Adrenal gland (tissue), 12 donors: Measurements from ENCODE around the gene MACROD2. TPM values are rescaled to one million over a fixed set of nuclear protein-coding genes. Genes with fewer than 3 reads are reported as not detected.
"Not testable (repeated sequence)": the region's sequence is repeated elsewhere in the genome, so short reads cannot be mapped to it uniquely, and the experiment has no call there.

Experiments
- DNase-seq, 7 donors: peaks; one replicate each; pipeline ENCODE4 v3.0.0-alpha.2; 2019 to 2020
- H3K27ac ChIP-seq, 5 donors: fragments of 200-600 bp; sonication (generic) in 4 of 5; 1 replicate in 3 of 5; 2 replicates in 2 of 5; pipeline versions ENCODE4 v1.5.1 to v1.8.0; 2016 to 2020; ENCODE audit warnings: mild to moderate bottlenecking in 1 of 5
- H3K27me3 ChIP-seq: fragments of 200-600 bp; 2 replicates; pipeline ENCODE4 v1.8.0; 2021
- H3K36me3 ChIP-seq, 2 donors: fragments of 200-600 bp; replicated peaks in 1 of 2; 1 replicate in 1 of 2; 2 replicates in 1 of 2; pipeline versions ENCODE4 v1.5.1 to v1.8.0; 2018 to 2022
- H3K4me1 ChIP-seq, 2 donors: fragments of 200-600 bp; replicated peaks in 1 of 2; 1 replicate in 1 of 2; 2 replicates in 1 of 2; pipeline versions ENCODE4 v1.5.1 to v1.8.0; 2018 to 2021
- H3K4me3 ChIP-seq, 4 donors: fragments of 200-600 bp; sonication (generic) in 3 of 4; one replicate each; pipeline ENCODE4 v1.5.1; 2016 to 2018
- H3K9me3 ChIP-seq, 3 donors: fragments of 200-600 bp; sonication (generic) in 1 of 3; replicated peaks in 1 of 3; 1 replicate in 2 of 3; 2 replicates in 1 of 3; pipeline versions ENCODE4 v1.5.1 to v1.8.0; 2016 to 2021
- CTCF ChIP-seq, 6 experiments: fragments of 450-650 bp in 4 of 6; fragments of 200-600 bp in 2 of 6; sonication (generic) in 1 of 6; IDR thresholded peaks; 1 replicate in 5 of 6; 2 replicates in 1 of 6; pipeline versions ENCODE4 v1.5.1 to v1.8.0; 2016 to 2021; ENCODE audit warnings: antibody characterized with exemption in 6 of 6, mild to moderate bottlenecking in 2 of 6, moderate library complexity in 1 of 6
- POLR2A ChIP-seq, 2 donors: fragments of 450-650 bp; IDR thresholded peaks; one replicate each; pipeline ENCODE4 v1.6.1; 2017; ENCODE audit warnings: antibody characterized with exemption in 2 of 2, mild to moderate bottlenecking in 2 of 2, moderate library complexity in 1 of 2
- WGBS, 4 donors: extraction: QIAGEN DNeasy Blood & Tissue Kit in 2 of 4; methylation state at CpG; one replicate each; pipeline versions ENCODE4 v1.1.5 to v1.1.7; 2013 to 2017; 5-methylcytosine and 5-hydroxymethylcytosine counted together
- intact Hi-C, 2 donors: fragments of 100-400 bp; cut with DNase I; formaldehyde crosslinking; loops; one replicate each; pipeline versions ENCODE4 v1.14.1 to v1.15.0; 2022 to 2023
- polyA plus RNA-seq, 3 donors: library from polyadenylated mRNA; stranded (reverse); fragments of 200-250 nt in 2 of 3; fragments of 350-450 nt in 1 of 3; fragmentation: Illumina TruSeq in 1 of 3; extraction: RNeasy Lipid Tissue Mini Kit (QIAGEN cat#74804) in 1 of 3; gene quantifications; one replicate each; pipeline ENCODE4 v1.2.3, GENCODE V29; 2013 to 2014
- total RNA-seq, 9 donors: library from RNA; depleted of rRNA in 4 of 9; stranded (reverse); fragments of >200 nt in 4 of 9; fragments of 120-200 nt in 1 of 9; fragmentation: NEBNext Ultra II Directional in 1 of 9; extraction: Animal tissue kit (Norgen Biotek cat#: 25700) in 1 of 9; gene quantifications; one replicate each; pipeline versions ENCODE4 v1.1.0 to v1.2.4, GENCODE V29; 2013 to 2023
- donor health status: healthy with polysubstance abuse.
- donor health status: Bipolar disorder and iron deficiency.
- donor health status: DM: yes; HTN: yes; CAD: no.
- donor health status: DM: no; HTN: no; CAD: no.
- donor health status: DM: no; HTN: no; CAD: no.
- donor health status: DM: yes; HTN: yes; CAD: no.

Gene MACROD2
- total and polyA plus RNA-seq, 12 donors: 1.1 to 21.2 (median 6.4) TPM

GRCh38 chr20:14036567-14036966 lies 41.3 kb downstream of the MACROD2 start:
- no peak for TF ChIP-seq CTCF (IDR thresholded peaks at IDR 0.05)
- TF ChIP-seq POLR2A (IDR thresholded peaks at IDR 0.05): no peak

DNA sequence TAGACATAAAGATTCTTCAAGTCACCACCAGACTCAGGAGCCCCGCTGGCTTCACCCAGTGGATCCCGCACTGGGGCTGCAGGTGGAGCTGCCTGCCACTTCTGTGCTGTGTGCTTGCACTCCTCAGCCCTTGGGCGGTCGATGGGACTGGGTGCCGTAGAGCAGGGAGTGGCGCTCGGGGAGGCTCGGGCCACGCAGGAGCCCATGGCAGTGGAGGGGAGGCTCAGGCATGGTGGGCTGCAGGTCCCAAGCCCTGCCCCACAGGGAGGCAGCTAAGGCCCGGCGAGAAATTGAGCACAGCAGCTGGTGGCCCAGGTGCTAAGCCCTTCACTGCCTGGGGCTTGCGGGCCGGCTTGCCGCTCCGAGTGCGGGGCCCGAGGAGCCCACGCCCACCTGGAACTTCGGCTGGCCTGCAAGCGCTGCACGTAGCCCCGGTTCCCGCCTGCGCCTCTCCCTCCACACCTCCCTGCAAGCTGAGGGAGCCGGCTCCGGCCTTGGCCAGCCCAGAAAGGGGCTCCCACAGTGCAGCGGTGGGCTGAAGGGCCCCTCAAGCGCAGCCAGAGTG lies 49.5 kb downstream of the MACROD2 start:
- 85 to 98% (median 97%) methylated on average over 4 to 28 of the region's 28 CpGs for WGBS, 4 donors
- H3K4me1 ChIP-seq, DNase-seq, H3K27me3 ChIP-seq, H3K9me3 ChIP-seq, intact Hi-C loops, H3K36me3 ChIP-seq, H3K27ac ChIP-seq, H3K4me3 ChIP-seq: not testable (repeated sequence)

More at GRCh38 chr20:14036567-14036966, 41.3 kb downstream of the MACROD2 start:
- Histone ChIP-seq H3K36me3 (no peaks in the 10 kb centered on the region), H3K4me3 (no peak overlapping the region), H3K27ac (no peak overlapping the region), H3K9me3 (no peaks in the 10 kb centered on the region), H3K4me1 (no peaks in the 10 kb centered on the region), H3K27me3 (no peaks in the 10 kb centered on the region)
- intact Hi-C loops: no loop called here
- no peak for DNase-seq
- 86 to 96% (median 93%) methylated on average over 7 of the region's 7 CpGs for WGBS, 4 donors

- TF ChIP-seq POLR2A (IDR thresholded peaks at IDR 0.05) (no peak), CTCF (IDR thresholded peaks at IDR 0.05) (no peak)
- Histone ChIP-seq H3K36me3 (no peaks in the 10 kb centered on the region), H3K27me3 (no peaks in the 10 kb centered on the region), H3K9me3 (no peaks in the 10 kb centered on the region), H3K27ac (no peak overlapping the region), H3K4me1 (no peaks in the 10 kb centered on the region), H3K4me3 (no peak overlapping the region)
- no peak for DNase-seq
- 90 to 97% (median 95%) methylated on average over 2 of the region's 2 CpGs for WGBS, 4 donors
- intact Hi-C loops: no loop called here
Observed at GRCh38 chr20:14046534-14046933, 51.2 kb downstream of the MACROD2 start.

GRCh38 chr20:14049111-14049510 lies 53.8 kb downstream of the MACROD2 start:
- WGBS, 4 donors: 93 to 97% (median 94%) methylated on average over 4 of the region's 4 CpGs
- Histone ChIP-seq H3K4me3 (no peak overlapping the region), H3K27me3 (no peaks in the 10 kb centered on the region), H3K27ac (no peak overlapping the region), H3K4me1 (no peaks in the 10 kb centered on the region), H3K36me3 (no peaks in the 10 kb centered on the region), H3K9me3 (no peaks in the 10 kb centered on the region)
- TF ChIP-seq CTCF (IDR thresholded peaks at IDR 0.05) (no peak), POLR2A (IDR thresholded peaks at IDR 0.05) (no peak)
- DNase-seq: no peak
- intact Hi-C loops: no loop called here

GRCh38 chr20:14051454-14051853 lies 56.1 kb downstream of the MACROD2 start:
- TF ChIP-seq POLR2A (IDR thresholded peaks at IDR 0.05): no peak
- no peak for TF ChIP-seq CTCF (IDR thresholded peaks at IDR 0.05)
- no peaks in the 10 kb centered on the region for H3K36me3 ChIP-seq
- no peaks in the 10 kb centered on the region for H3K9me3 ChIP-seq
- no peaks in the 10 kb centered on the region for H3K4me1 ChIP-seq
- intact Hi-C loops: loop anchor here (5.0 to 10.0 kb wide), 3 partner anchors 147 to 229 kb away; no protein-coding TSS in a partner anchor
- H3K27me3 ChIP-seq: no peaks in the 10 kb centered on the region
- no peak for DNase-seq
- no peak overlapping the region for H3K27ac ChIP-seq
- H3K4me3 ChIP-seq: no peak overlapping the region
- WGBS, 4 donors: 87 to 92% (median 89%) methylated on average over 1 of the region's 1 CpG
